Dermis blood vessel endothelial cell (primary cell): ENCODE results near the gene MSH4. TPM values are rescaled to one million over a fixed set of nuclear protein-coding genes. Genes with fewer than 3 reads are reported as not detected.
"Not testable (repeated sequence)": the region's sequence is repeated elsewhere in the genome, so short reads cannot be mapped to it uniquely, and the experiment has no call there.

Experiments
- DNase-seq: peaks from one replicate; pipeline ENCODE4 v3.0.0; 2010
- total RNA-seq: library from RNA; depleted of rRNA; stranded (reverse); fragments of >200 nt; gene quantifications from 2 replicates; pipeline ENCODE4 v1.2.3, GENCODE V29; 2014

The MSH4 gene
- 0.14 and 0.34 TPM in 2 replicates for total RNA-seq

- no peak for DNase-seq
These were observed at the start of gene MSH4 for GRCh38 chr1:75796376-75797272. TSS of gene MSH4 (plus strand) at chr1:75796882. CDS start at chr1:75796986, 104 bp downstream.

GRCh38 chr1:75757210-75757609 is 39.5 kb upstream of the MSH4 start:
- DNase-seq = not testable (repeated sequence)

GRCh38 chr1:75758543-75758942 is 38.1 kb upstream of the MSH4 start:
- DNase-seq = not testable (repeated sequence)

GRCh38 chr1:75764057-75764655 is 32.5 kb upstream of the MSH4 start:
- no peak for DNase-seq

- peak; percentile 52 for DNase-seq
These were observed 30.9 kb upstream of the MSH4 start for GRCh38 chr1:75765697-75766355.

- DNase-seq = no peak
These were observed 28.7 kb upstream of the MSH4 start for GRCh38 chr1:75768016-75768415.

- DNase-seq = no peak
These were observed 25.9 kb upstream of the MSH4 start for GRCh38 chr1:75770761-75771160.

- DNase-seq = no peak
These were observed 24.7 kb upstream of the MSH4 start for GRCh38 chr1:75771978-75772377.

- DNase-seq = not testable (repeated sequence)
These were observed 18.9 kb upstream of the MSH4 start for GRCh38 chr1:75777812-75778211.

- not testable (repeated sequence) for DNase-seq
These were observed 18.0 kb upstream of the MSH4 start for GRCh38 chr1:75778694-75779093.

- DNase-seq = not testable (repeated sequence)
These were observed 16.5 kb upstream of the MSH4 start for GRCh38 chr1:75780183-75780582.

- DNase-seq = not testable (repeated sequence)
These were observed 12.8 kb upstream of the MSH4 start for GRCh38 chr1:75783920-75784319.

GRCh38 chr1:75785320-75785982 is 11.2 kb upstream of the MSH4 start:
- no peak for DNase-seq

- DNase-seq = peak; percentile 98
These were observed 10.5 kb upstream of the MSH4 start, which contains the start of gene RABGGTB for GRCh38 chr1:75785983-75786853. TSS of gene RABGGTB (plus strand) at chr1:75786256. CDS start at chr1:75786272, 16 bp downstream.

- DNase-seq = no peak
These were observed 9.7 kb upstream of the MSH4 start for GRCh38 chr1:75786901-75787493.

GRCh38 chr1:75787524-75787923 is 9.2 kb upstream of the MSH4 start:
- DNase-seq = no peak

GRCh38 chr1:75789988-75790387 is 6.7 kb upstream of the MSH4 start:
- DNase-seq = no peak

GRCh38 chr1:75791022-75791421 is 5.7 kb upstream of the MSH4 start:
- DNase-seq = peak; percentile 20

- no peak for DNase-seq
These were observed 4.6 kb upstream of the MSH4 start for GRCh38 chr1:75792091-75792490.

GRCh38 chr1:75794382-75794781 is 2.3 kb upstream of the MSH4 start:
- DNase-seq = no peak

GRCh38 chr1:75795703-75796193 is 934 bp upstream of the MSH4 start:
- DNase-seq = no peak
